Suppressor macrophage (primary cell): Measurements from ENCODE around the gene HTD2.
A peak's percentile ranks its signal among the peaks of the same experiment; 100 is the strongest.

Experiments
- DNase-seq, 4 experiments: peaks; one replicate each; pipeline ENCODE4 v3.0.0-alpha.2; 2020 to 2022

HTD2 gene

DNA sequence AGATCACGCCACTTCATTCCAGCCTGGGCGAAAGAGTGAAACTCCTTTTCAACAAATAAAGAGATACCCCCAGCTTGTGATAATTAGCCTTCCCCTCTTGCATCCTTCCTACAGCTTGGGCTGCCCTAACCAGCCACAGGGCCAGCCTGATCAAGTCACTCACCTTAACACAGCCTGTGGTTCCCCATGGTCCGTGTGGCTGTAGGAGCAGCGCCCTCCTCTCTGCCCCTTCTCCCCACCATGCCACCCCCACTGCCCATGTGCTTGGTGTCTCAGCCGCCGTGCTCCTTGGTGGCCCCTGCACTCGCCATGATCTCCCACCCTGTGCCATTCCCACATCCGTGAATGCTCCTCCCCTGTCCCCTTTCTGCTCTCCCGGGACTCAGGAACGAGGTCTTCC, 13.5 kb upstream of the HTD2 start:
- DNase-seq: no peak

DNA sequence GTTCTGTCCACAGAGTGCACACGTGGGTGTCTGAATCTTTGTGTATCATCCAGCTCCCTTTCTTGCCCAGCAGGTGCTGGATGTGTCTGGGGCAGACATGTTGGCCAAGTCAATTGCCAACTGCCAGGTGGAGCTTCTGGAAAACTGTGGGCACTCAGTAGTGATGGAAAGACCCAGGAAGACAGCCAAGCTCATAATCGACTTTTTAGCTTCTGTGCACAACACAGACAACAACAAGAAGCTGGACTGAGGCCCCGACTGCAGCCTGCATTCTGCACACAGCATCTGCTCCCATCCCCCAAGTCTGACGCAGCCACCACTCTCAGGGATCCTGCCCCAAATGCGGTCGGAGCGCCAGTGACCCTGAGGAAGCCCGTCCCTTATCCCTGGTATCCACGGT, 12.8 kb upstream of the HTD2 start:
- no peak for DNase-seq

DNA sequence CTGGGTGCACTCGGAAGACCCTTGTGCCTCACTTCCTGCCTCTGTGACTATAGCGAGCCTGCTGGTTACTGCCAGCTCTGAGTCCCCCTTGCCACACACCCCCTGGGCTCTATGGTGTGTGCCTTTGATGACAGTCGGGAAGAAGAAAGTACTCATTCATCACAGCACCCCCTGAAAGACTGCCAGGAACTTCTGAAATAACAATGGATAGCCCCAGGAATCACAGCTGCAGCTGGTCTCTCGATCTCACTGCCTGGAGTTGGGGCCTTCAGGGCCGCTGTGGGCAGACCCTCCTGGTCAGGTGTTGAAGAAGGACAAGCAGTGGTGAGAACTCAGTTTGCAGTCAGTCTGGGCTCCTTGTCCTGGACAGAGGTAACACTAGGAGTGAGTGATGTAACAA, 10.1 kb upstream of the HTD2 start:
- no peak for DNase-seq

DNA sequence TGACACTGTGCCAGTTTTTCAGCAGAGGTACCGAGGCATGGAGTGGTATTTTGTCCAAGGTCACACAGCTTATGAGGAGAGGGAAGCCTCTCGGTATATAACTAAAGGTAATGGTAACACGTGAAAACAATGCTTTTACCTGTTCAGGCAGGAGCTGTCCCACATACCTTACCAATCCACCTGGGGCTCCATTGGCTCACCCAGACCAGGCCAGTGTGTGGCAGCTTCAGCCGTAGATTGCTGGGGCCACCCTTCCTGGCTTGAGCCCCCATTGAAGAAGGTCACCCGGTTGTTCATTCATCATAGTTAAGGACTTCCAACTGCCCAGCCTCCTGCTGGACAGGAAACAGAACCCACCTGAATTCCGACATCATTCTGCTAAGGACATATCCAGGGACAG, 9.5 kb upstream of the HTD2 start:
- DNase-seq: no peak

DNA sequence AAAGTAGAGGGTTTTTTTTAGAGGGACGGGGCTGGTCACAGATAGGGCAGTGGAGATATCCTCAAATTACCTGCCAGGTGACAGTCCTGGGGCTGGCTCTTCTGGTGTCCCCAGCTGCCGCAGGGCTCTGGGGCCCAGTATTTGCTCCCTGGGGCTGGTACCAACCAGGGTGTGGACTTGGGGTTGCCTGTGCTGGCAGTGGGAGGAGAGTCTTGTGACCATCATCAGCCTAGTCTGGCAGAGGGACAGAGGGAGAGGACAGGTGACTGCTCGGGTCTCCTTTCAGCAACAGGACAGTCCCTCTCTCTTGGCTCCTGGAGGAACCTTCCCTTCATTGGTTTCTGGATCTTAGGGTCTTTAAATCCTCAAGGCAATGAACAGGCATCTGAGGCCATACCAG, 8.1 kb upstream of the HTD2 start:
- peak in 1 of 4 experiments; percentile 17 for DNase-seq

DNA sequence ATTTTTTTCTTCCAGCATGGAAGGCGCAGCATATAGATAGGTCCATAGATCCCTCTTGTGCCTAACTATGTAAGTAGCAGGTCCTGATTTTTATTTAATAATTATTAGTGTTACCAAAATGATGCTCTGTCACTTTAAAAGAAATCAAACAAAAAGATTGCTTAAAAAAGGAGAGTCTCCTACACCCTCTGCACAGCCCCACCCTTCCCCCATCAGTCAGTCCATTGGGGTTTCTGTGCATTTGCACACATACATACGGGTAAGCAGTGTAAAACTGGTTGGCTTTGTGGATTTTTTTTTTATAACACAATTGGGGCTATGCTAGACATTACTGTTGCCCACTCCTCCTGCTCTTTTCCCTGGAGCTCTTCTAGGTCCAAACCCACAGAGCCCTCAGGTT, 7.2 kb upstream of the HTD2 start:
- DNase-seq: no peak

DNA sequence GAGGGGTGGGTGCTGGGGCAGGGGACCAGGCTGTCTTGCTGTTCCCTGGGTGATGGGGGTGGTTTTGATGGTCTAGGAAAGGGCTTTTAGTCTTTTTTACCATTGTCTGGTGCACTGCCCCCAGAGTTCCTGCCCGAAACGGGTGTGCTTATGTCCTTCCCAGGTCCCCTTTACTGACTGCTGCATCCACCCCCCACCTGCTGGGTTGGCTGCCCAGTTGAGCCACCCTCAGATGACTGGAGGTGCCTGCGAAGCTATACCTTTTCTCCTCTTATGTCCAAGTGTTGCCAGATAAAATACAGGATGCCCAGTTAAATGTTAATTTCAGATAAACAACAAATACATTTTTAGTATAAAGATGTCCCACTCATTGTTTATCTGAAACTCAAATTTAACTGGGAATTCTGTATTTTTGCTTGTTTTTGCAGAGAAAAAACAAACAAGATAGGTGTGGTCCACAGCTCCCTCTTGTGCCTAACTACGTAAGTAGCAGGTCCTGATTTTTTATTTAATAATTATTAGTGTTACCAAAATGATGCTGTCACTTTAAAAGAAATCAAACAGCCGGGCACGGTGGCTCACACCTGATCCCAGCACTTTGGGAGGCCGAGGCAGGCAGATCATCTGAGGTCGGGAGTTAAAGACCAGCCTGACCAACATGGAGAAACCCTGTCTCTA, 6.3 kb upstream of the HTD2 start:
- DNase-seq: peak; percentile 18 to 68 (median 45)

DNA sequence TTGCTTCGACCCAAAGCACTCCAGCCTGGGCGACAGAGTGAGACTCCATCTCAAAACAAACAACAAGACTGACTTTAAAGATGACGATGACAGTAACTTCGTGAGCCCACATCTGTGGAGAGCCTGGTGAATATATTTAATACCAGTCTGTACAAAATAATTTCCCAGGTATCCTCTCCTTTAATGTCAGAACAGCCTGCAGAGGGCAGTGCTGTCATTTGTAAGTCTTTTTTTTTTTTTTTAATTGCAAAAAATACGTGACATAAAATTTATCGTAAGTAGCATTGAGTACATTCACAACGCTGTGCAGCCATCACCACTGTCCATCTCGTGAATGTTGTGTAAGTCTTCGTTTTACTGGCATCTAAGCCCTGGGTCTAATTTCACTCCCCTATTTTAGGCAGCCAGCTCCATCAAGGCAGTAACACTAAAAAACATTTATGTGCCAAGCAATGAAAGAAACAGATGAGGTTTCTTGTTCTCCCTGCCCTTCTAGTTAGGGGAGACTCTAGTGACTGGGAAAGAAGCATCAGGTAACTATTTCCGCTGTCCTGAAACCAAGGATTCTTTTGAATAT, 1.4 kb downstream of the HTD2 start:
- DNase-seq: peak in 3 of 4 experiments; percentile 45 to 63 (median 56)

DNA sequence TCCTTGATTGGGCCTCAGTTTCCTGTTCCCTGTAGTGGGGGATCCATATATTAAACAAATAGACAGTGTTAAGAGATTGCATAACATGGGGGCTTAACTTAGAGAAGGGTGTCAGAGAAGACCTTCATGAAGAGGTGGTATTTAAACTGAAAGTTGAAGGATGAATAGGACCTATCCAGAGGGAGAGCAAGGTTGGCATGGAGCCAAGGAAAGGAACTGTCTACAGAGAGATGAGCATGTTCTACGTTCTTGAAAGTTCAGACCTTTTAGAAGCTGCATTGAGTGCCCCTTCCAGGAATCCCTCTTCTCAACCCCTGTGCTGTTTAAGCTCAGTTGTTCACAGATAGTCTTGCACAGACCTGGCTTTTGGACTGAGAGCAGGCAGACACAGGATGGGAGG, 2.4 kb downstream of the HTD2 start:
- no peak for DNase-seq

DNA sequence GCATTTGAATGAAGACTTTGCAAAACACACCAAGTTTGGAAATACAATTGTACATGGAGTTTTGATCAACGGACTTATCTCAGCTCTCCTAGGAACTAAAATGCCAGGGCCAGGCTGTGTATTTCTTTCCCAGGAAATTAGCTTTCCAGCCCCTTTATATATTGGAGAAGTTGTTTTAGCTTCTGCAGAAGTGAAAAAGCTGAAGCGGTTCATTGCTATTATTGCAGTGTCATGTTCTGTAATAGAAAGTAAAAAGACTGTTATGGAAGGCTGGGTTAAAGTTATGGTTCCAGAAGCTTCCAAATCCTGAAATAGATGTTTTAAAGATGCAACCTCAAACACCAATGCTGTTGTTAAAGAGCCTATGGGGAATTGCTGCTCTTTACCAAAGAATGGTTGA, 11.5 kb downstream of the HTD2 start:
- DNase-seq: peak; percentile 12 to 66 (median 31)

DNA sequence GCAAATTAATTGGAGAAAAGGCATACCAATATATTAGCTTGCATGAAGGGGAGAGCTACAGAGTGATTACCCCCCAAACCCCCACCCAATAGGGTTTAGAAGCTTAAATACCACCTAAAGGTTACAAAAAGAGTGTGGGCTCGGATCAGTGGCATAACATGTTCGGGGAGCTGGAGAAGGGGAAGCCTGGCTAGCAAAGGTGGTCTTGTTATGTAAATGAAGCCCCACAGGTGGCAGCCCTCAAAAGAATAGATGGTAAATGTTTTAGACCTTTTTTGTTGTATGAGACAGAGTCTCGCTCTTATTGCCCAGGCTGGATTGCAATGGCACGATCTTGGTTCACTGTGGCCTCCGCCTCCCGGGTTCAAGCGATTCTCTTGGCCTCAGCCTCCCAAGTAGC, 15.5 kb downstream of the HTD2 start:
- no peak for DNase-seq

DNA sequence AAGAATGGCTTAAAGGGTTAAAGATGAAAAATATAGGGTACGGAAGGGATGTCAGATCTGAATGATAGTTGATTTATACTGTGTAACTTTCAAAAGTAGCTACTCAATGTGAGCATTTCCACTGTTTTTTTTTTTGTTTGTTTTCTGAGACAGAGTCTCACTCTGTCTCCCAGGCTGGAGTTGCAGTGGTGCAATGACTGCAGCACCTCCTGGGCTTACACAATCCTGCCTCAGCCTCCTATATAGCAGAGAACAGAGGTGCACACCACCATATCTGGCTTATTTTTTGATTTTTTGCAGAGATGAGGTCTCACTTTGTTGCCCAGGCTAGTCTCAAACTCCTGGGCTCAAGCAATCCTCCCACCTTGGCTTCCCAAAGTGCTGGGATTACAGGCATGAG, 16.5 kb downstream of the HTD2 start:
- no peak for DNase-seq

DNA sequence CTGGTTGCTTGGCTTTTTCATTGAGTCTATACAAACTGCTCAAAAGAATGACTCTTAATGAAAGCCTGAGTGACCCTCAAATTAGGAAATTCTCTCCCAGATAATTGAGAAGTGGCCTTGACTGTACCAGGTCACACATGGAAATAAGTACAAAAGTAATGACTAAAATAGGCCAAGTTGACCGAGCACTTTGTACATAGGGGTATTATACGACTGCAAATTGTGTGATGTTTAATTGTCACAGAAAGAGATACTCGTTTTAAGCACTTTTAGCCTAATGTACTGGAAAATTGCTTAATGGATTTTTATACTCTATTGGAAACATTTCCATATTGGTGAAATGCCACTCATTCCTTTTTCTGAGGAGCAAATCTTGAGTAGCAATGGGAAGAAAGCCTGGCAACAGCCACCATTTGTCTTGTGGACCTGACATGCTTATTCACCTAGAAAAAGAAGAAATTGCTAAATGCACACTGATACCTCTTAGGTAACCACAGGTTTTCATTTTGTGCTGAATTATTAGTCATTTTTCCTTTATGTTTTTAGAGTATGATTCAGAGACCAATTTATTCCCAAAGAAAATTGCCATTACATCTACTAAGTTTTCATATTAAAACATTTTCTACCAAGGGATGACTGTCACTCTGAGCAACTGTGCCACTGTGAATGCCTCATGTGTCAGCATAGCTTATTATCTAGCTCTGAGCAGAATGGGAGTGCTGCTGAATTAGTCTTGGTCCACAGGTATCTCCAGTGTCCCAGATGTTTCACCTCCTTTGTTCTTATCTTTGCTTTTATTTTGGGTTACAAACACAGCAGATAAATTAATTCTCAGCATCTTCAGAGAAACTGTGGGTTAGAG, 17.4 kb downstream of the HTD2 start:
- DNase-seq: no peak

DNA sequence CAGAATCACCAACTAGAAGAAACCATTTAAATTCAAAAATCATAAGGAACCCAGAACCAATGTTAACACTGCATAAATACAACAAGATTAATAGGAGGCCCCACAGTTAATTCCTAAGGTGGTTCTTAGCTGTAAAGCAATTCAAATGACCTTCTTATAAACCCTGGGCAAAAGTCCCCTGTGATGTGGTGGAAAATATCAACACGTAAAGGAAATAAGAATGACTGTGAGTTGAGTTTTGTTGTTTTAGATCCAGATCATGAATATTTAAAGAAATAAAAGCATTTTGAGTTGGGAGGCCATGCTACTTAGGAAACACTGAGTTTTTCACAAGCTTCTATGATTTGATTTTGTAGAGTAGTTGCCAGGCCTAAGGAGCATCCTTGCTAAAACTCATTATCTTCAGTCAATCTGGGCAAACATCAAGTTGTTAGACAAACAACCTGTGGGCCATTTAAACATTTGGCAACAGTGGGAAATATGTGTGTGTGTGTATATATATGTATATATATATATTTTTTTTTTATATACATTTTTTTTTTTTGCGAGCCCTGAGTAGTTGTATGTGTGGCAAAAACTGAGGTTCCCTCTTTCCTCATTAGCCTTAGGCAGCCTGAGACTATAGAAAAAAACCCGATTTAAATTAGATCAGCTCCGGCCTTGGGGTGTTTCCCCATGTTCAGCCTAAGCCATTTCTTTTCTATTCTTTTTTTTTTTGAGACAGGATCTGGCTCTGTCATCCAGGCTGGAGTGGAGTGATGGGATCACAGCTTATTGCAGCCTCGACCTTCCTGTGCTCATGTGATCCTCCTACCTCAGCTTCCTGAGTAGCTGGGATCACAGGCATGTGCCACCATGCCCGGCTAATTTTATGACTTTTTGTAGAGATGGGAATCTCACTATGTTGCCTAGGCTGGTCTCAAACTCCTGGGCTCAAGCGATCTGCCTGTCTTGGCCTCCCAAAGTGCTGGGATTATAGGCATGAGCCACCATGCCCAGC, 18.4 kb downstream of the HTD2 start:
- peak in 2 of 4 experiments; percentile 14 for DNase-seq

DNA sequence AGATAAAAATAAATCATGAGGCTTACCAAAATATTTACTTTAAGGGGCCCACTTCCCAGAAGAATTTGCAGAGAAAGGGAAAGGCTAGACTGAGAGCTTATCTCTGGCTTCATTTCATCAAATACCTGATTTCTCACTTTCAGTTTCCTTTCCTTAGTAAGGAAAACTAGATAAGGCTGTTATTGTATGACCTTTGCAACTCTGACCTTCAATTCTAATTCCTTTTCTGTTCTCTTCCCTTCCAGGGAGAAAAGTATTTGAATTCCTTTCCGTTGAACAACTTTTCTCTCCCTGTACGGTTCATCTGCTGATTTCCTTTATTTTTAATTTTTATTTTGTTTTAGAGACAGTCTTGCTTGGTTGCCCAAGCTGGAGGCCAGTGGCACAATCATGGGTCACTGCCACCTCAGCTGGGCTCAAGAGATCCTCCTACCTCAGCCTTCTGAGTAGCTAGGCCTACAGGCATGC, 19.2 kb downstream of the HTD2 start:
- no peak for DNase-seq

DNA sequence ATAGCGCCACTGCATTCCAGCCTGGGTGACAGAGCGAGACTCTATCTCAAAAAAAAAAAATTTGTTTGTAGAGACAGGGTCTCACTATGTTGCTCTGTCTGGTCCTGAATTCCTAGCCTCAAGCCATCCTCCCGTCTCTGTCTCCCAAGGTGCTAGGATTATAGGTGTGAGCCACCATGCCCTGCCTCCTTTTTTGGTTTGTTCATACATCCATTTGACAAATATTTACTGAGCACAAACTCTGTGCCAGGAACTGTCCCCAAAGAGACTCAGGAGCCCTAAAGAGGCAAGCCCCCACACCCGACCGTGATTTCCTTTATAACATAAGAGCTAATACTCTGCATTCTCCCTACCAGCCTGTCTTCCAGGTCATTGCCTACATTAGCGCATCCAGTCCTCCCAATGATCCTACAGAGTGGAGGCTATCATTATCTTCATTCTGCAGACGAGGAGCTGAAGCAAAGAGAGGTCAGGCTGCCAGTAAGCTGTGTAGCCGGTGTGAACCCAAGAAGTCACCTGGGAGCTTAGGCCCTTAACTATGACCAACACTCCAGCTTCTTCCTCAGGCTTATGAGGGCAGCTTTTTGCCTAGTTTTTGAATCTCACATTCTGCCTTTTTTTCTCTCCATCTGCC, 20.1 kb downstream of the HTD2 start:
- no peak for DNase-seq

DNA sequence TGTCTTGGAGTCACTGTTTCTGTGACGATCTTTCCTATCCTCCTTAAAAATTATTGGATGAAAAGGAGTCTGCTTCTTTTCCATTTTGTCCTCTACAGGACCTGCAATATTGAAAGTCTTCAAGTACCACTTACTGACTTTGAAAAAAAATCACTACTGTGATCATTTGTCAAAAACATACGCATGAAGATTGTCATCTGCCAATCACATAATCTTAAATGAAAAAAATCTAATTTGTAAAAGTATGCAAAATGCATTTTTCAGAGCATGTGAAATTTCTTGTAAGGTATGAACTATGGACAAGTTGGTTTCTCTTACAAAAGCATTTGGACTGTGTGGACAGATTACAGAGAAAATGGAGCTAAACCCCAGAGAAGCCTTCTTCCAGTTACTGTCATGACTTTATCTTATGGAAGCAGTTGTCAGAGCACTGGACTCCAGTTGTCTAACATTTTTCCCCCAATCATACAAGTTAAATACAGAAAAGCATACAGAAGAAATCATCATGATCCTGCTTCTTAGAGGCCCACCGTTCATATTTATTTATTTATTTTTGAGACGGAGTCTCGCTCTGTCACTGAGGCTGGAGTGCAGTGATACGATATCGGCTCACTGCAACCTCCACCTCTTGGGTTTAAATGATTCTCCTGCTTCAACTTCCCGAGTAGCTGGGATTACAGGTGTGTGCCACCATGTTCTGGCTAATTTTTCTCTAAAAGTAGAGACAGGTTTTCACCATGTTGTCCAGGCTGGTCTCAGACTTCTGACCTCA, 23.0 kb downstream of the HTD2 start:
- DNase-seq: no peak

DNA sequence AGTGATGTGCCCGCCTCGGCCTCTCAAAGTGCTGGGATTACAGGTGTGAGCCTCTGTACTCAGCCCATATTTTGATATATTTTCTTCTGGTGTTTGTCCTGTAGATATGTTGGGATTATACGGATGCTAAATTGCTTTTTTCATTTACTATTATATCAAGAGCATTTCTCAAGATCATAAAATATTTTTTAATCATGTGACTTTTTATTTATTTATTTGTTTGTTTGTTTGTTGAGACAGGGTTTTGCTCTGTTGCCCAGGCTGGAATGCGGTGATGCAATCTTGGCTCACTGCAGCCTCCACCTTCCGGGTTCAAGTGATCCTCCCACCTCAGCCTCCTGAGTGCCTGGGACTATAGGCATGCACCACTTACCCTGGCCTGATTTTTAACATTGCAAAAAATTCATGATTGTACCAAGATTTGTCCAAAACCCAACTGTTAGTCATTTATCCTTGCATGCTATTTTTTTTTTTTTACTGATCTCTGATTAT, 23.6 kb downstream of the HTD2 start:
- no peak for DNase-seq

DNA sequence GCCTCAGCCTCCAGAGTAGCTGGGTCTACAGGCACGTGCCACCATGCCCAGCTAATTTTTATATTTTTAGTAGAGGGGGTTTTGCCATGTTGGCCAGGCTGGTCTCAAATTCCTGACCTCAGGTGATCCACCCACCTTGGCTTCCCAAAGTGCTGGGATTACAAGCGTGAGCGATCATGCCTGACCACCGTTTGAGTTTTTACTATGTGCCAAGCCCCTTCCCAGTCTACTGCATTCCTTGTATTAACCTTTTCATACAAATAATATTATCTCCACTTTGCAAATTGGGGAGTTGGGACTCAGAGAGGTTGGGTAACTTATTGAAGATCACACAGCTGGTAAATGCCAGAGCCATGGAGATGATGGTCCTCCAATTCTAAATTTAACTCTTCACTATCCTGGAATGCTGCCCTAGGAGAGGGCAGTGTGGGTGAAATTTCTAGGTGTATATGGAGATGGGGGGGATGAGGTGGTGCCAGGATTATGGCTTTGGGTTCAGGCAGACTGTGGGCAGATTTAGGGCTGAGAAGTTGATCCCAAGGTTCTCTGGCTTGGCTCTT, 25.4 kb downstream of the HTD2 start:
- no peak for DNase-seq

DNA sequence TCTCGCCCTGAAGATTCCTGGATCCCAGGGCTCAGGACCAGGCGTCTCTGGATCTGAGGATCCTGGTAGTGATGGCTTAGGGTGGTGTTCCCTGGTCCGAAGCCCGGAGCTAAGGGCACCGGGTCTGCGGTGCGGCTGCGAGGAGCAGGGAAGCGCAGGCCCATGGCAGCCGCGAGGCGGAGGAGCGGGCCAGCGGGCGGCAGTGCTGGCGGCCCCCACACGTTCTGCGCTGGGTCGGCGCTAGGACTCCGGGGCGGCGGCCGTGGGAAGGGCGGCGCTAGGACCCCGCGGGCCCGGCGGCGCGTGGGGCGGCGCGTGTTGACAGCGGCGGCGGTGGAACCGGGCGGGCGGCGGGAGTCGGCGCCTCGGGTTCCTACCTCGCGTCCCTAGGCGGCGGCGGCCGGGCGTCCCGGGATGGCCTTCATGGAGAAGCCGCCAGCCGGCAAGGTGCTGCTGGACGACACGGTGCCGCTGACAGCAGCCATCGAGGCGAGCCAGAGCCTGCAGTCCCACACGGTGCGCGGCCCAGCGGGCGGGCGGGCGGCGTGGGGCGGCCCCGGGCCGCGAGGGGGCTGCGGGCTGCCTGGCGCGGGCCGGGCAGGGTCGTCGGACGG, 26.4 kb downstream of the HTD2 start, which contains the start of gene PXK:
PXK (plus strand) TSS at position 318 of the 614 bp plus-strand sequence; CDS start at position 415, 97 bp downstream.
- DNase-seq: peak; percentile 86 to 95 (median 90)
